ENCODE data around the gene CLEC7A.

GRCh38 chr12:10158406-10158805 lies 28.4 kb upstream of the CLEC7A start:
- TF ChIP-seq CTCF (IDR thresholded peaks at IDR 0.05; ENCODE audit: insufficient read depth, low read length, poor library complexity, severe bottlenecking) (no peak), EZH2phosphoT487 (conservative IDR thresholded peaks at IDR 0.05; ENCODE audit: low read length) (no peak)

All from SU-DHL-6 (cell line).